Measurements from ENCODE around the gene CBLN1.

The CBLN1 gene

DNA sequence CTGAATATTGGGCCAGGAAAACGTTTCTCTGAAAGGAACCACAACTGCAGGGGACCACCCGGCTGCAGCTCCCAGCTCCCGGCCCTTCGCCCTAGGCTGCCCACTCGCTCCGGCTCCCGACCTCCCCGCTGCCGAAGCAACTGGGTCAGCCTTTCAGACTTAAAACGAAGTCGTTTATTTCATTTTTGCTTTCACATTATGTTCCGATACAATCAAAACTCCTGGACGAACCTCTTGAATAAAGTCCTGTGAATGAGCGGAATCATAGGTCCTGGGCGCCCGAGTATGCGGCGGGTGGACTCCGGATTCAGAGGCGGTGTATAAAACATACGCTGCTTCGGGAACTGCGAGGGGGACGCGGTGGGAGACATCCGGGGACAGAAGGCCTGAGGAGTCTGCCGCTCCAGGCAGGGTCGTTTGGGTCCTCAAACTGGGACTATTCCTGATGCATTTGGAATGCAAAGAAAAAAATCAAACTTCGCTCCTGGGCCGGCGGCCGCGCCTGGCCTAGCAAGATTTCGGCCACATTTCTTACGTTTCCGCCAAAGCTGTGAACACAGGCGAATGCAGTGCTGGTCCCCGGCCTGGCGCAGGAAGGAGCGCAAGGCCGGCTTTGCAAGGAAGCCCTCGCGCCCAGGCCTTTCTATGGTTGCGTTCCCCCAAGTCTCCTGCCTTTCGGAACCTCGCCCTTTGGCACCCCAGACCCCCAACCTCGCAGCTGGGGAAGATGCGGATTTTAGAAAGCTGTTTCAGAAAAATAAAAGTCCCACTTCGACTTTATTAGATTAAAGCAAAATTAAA lies 3.7 kb downstream of the CBLN1 start:
- H3K27ac ChIP-seq (ENCODE audit: low read length), result no peak overlapping the region
- H3K4me3 ChIP-seq (ENCODE audit: low read length), result no peak overlapping the region
- H3K36me3 ChIP-seq (replicated peaks; ENCODE audit: low read depth, low read length), result no peaks in the 10 kb centered on the region
- H2AFZ ChIP-seq (ENCODE audit: low read depth, low read length), result no peak overlapping the region
- no peaks in the 10 kb centered on the region for H3K4me1 ChIP-seq (ENCODE audit: low read length)
- no peak for TF ChIP-seq EZH2phosphoT487 (IDR thresholded peaks at IDR 0.05; ENCODE audit: low read depth)
- no peaks in the 10 kb centered on the region for H3K79me2 ChIP-seq (ENCODE audit: low read length)
- H4K20me1 ChIP-seq (ENCODE audit: insufficient read depth, low read length), result no peaks in the 10 kb centered on the region
- no peaks in the 10 kb centered on the region for H3K27me3 ChIP-seq (ENCODE audit: low read depth, low read length)
- no peak overlapping the region for H3K9ac ChIP-seq (ENCODE audit: low read length)
- H3K4me2 ChIP-seq (ENCODE audit: low read length), result no peak overlapping the region
- H3K9me3 ChIP-seq (ENCODE audit: insufficient read depth, low read length), result no peaks in the 10 kb centered on the region

DNA sequence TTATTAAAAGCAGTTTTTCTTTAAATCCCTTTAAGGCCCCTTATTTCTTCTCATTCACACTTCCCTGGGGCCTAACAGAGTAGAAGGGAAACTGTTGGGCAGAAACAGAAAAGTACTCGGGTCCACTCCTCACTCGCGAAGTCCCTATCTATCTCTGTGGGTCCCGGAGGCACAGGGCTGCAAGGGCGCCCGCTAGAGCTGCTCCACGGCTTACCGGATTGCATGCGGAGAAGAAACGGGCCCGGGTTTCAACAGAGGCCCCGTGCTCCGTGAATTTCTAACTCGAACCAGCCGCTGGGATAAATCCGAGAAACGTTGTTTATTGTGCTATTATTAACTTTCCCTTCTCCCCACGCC lies 4.3 kb downstream of the CBLN1 start:
- Histone ChIP-seq H3K4me1 (ENCODE audit: low read length) (no peaks in the 10 kb centered on the region), H3K4me2 (ENCODE audit: low read length) (no peak overlapping the region), H3K79me2 (ENCODE audit: low read length) (no peaks in the 10 kb centered on the region), H3K9ac (ENCODE audit: low read length) (no peak overlapping the region), H3K27ac (ENCODE audit: low read length) (no peak overlapping the region), H3K36me3 (replicated peaks; ENCODE audit: low read depth, low read length) (no peaks in the 10 kb centered on the region), H3K27me3 (ENCODE audit: low read depth, low read length) (no peaks in the 10 kb centered on the region), H3K9me3 (ENCODE audit: insufficient read depth, low read length) (no peaks in the 10 kb centered on the region), H4K20me1 (ENCODE audit: insufficient read depth, low read length) (no peaks in the 10 kb centered on the region), H3K4me3 (ENCODE audit: low read length) (no peak overlapping the region), H2AFZ (ENCODE audit: low read depth, low read length) (no peak overlapping the region)
- TF ChIP-seq EZH2phosphoT487 (IDR thresholded peaks at IDR 0.05; ENCODE audit: low read depth), result no peak
- TF ChIP-seq, protein P1, sequence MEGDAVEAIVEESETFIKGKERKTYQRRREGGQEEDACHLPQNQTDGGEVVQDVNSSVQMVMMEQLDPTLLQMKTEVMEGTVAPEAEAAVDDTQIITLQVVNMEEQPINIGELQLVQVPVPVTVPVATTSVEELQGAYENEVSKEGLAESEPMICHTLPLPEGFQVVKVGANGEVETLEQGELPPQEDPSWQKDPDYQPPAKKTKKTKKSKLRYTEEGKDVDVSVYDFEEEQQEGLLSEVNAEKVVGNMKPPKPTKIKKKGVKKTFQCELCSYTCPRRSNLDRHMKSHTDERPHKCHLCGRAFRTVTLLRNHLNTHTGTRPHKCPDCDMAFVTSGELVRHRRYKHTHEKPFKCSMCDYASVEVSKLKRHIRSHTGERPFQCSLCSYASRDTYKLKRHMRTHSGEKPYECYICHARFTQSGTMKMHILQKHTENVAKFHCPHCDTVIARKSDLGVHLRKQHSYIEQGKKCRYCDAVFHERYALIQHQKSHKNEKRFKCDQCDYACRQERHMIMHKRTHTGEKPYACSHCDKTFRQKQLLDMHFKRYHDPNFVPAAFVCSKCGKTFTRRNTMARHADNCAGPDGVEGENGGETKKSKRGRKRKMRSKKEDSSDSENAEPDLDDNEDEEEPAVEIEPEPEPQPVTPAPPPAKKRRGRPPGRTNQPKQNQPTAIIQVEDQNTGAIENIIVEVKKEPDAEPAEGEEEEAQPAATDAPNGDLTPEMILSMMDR (IDR thresholded peaks at IDR 0.05; ENCODE audit: low read depth, low read length), result no peak

DNA sequence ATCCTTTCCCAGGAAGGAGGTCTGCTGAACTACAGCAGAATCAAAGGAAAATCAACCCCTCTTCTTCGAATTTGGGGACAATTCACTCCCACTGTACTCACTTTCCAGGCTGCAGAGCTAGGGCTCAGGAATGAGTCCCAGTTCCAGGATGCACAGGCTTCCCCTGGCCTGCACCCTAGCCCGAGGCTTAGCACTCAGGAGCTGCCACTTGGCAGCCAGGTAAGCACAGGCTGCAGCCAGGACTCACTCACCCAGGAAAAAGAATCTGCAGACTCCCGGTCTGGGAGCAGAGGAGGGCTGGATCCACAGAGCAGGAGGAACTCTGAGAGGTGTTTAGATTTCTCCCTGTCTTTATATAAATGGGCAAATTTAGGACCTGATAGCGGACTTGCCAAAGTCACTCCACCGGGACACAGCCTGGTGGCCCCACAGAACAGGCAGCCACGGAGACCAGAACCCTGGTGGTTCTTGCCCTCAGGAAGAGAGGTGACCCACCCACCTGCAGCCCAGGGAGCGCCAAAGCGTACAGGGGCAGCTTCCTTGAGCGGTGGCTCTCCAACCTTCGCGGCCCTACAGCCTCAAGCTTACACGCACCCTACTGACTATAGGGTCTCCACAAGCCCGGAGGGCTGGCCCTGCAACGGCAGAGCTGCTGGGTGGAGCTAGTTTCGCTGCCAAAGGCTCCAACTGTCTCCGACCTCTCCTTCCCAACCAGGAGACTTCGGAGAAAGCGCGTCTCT lies 4.8 kb downstream of the CBLN1 start:
- Histone ChIP-seq H4K20me1 (ENCODE audit: insufficient read depth, low read length) (no peaks in the 10 kb centered on the region), H3K27me3 (ENCODE audit: low read depth, low read length) (no peaks in the 10 kb centered on the region), H3K4me3 (ENCODE audit: low read length) (no peak overlapping the region), H3K9me3 (ENCODE audit: insufficient read depth, low read length) (no peaks in the 10 kb centered on the region), H3K27ac (ENCODE audit: low read length) (no peak overlapping the region), H3K4me2 (ENCODE audit: low read length) (no peak overlapping the region), H3K36me3 (replicated peaks; ENCODE audit: low read depth, low read length) (no peaks in the 10 kb centered on the region), H3K79me2 (ENCODE audit: low read length) (no peaks in the 10 kb centered on the region), H2AFZ (ENCODE audit: low read depth, low read length) (no peak overlapping the region), H3K4me1 (ENCODE audit: low read length) (no peaks in the 10 kb centered on the region), H3K9ac (ENCODE audit: low read length) (no peak overlapping the region)
- no peak for TF ChIP-seq EZH2phosphoT487 (IDR thresholded peaks at IDR 0.05; ENCODE audit: low read depth)

DNA sequence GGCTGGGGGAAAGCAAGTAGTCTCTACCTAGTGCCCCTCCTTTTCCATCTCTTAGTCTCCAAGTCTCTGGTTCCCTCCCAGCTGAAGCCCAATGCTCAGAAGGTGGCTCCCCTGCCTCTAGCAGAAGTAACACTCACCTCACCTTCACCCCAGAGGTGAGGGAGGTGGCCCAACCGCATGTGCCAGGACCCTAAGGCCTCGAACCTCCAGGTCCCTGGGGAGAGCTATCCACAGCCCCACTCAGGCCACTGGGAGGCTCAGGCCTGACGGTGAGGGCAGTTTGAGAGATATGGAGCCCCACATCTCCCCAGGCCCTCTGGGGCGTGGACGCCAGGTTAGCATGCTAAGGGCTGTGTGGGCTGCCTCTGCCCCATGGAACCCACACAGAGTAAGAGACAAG lies 5.8 kb downstream of the CBLN1 start:
- H3K4me2 ChIP-seq (ENCODE audit: low read length), result no peak overlapping the region
- H3K9me3 ChIP-seq (ENCODE audit: insufficient read depth, low read length), result no peaks in the 10 kb centered on the region
- no peaks in the 10 kb centered on the region for H4K20me1 ChIP-seq (ENCODE audit: insufficient read depth, low read length)
- H2AFZ ChIP-seq (ENCODE audit: low read depth, low read length), result no peak overlapping the region
- no peaks in the 10 kb centered on the region for H3K4me1 ChIP-seq (ENCODE audit: low read length)
- H3K27me3 ChIP-seq (ENCODE audit: low read depth, low read length), result no peaks in the 10 kb centered on the region
- no peak overlapping the region for H3K27ac ChIP-seq (ENCODE audit: low read length)
- TF ChIP-seq, protein P1 (IDR thresholded peaks at IDR 0.05; ENCODE audit: low read depth, low read length), result no peak
- no peak for TF ChIP-seq EZH2phosphoT487 (IDR thresholded peaks at IDR 0.05; ENCODE audit: low read depth)
- H3K36me3 ChIP-seq (replicated peaks; ENCODE audit: low read depth, low read length), result no peaks in the 10 kb centered on the region
- no peaks in the 10 kb centered on the region for H3K79me2 ChIP-seq (ENCODE audit: low read length)
- H3K9ac ChIP-seq (ENCODE audit: low read length), result no peak overlapping the region
- H3K4me3 ChIP-seq (ENCODE audit: low read length), result no peak overlapping the region
